Glutamatergic neuron (in vitro differentiated cells): ENCODE measurements around the gene PALLD. TPM values are rescaled to one million over a fixed set of nuclear protein-coding genes. Genes with fewer than 3 reads are reported as not detected.

Source experiments
- DNase-seq: peaks from one replicate; pipeline ENCODE4 v3.0.0; 2022
- H3K27ac Mint-ChIP-seq: one replicate; pipeline ENCODE4 v1.8.0; 2020; ENCODE audit warnings: mild to moderate bottlenecking, mixed read lengths, inconsistent platforms; ENCODE audit not compliant: unreplicated experiment
- H3K27me3 Mint-ChIP-seq: one replicate; pipeline ENCODE4 v1.8.0; 2020; ENCODE audit warnings: mild to moderate bottlenecking, moderate library complexity, mixed read lengths, inconsistent platforms; ENCODE audit not compliant: unreplicated experiment
- H3K36me3 Mint-ChIP-seq: one replicate; pipeline ENCODE4 v1.8.0; 2020; ENCODE audit warnings: mild to moderate bottlenecking, mixed read lengths, inconsistent platforms; ENCODE audit not compliant: unreplicated experiment
- H3K4me1 Mint-ChIP-seq: one replicate; pipeline ENCODE4 v1.8.0; 2020; ENCODE audit warnings: mild to moderate bottlenecking, low read depth, mixed read lengths, inconsistent platforms; ENCODE audit not compliant: unreplicated experiment
- H3K4me3 Mint-ChIP-seq: one replicate; pipeline ENCODE4 v1.8.0; 2020; ENCODE audit warnings: mild to moderate bottlenecking, mixed read lengths, inconsistent platforms; ENCODE audit not compliant: unreplicated experiment
- H3K9me3 Mint-ChIP-seq: one replicate; pipeline ENCODE4 v1.8.0; 2020; ENCODE audit warnings: mild to moderate bottlenecking, moderate library complexity, mixed read lengths, inconsistent platforms; ENCODE audit not compliant: unreplicated experiment
- total RNA-seq: library from RNA; stranded (reverse); fragmentation: NEBNext Ultra II Directional; extraction: Animal tissue kit (Norgen Biotek cat#: 25700); gene quantifications from one replicate; pipeline ENCODE4 v1.2.1, GENCODE V29; 2021; ENCODE audit not compliant: unreplicated experiment
- TF ChIP-seq, protein P1 (sequence below): fragments of 200-600 bp; sonication (generic); IDR thresholded peaks from one replicate; pipeline ENCODE4 v1.5.0; 2021; ENCODE audit not compliant: partially characterized antibody, unreplicated experiment

Gene PALLD
- total RNA-seq, 1 donor from 2014 or later = 37.5 TPM

- H3K27me3 Mint-ChIP-seq = no peaks in the 10 kb centered on the region
Observed at GRCh38 chr4:168776382-168776781, 279.5 kb downstream of the PALLD start.

DNA sequence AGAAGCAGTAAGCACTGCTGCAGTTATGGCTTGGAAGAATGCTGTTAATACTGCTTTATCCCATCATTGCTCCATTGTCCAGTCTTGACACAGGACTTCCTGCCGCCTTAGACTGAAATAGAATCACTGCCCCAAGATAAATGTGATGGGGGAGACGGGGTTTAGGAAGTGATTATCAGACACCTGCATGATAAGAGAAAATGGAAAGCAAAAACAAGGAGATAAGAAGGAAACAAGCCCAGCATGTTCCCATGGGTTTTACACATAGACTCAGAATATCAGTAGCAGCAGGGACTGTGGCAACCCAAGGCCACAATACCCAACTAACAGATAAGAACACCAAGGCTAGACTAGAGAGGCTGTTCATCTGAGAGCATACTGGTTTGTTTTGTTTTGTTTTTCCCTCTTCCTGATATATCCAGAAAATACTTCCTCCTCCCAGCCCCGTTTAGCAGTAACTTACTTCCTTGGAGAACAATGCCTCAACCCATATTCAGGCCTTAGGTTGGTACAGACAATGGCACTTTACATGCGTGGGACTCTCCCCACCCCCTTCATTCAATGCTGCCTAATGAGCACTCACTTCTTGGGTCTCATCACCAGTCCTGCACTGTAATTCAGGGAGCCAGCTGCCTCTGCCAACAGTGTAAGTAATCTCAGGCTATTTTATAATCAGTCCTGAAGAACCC, 280.6 kb downstream of the PALLD start:
- H3K27me3 Mint-ChIP-seq = no peaks in the 10 kb centered on the region
- DNase-seq = no peak
- no peak overlapping the region for H3K4me3 Mint-ChIP-seq
- H3K4me1 Mint-ChIP-seq = no peaks in the 10 kb centered on the region
- H3K27ac Mint-ChIP-seq = no peak overlapping the region
- TF ChIP-seq, protein P1, sequence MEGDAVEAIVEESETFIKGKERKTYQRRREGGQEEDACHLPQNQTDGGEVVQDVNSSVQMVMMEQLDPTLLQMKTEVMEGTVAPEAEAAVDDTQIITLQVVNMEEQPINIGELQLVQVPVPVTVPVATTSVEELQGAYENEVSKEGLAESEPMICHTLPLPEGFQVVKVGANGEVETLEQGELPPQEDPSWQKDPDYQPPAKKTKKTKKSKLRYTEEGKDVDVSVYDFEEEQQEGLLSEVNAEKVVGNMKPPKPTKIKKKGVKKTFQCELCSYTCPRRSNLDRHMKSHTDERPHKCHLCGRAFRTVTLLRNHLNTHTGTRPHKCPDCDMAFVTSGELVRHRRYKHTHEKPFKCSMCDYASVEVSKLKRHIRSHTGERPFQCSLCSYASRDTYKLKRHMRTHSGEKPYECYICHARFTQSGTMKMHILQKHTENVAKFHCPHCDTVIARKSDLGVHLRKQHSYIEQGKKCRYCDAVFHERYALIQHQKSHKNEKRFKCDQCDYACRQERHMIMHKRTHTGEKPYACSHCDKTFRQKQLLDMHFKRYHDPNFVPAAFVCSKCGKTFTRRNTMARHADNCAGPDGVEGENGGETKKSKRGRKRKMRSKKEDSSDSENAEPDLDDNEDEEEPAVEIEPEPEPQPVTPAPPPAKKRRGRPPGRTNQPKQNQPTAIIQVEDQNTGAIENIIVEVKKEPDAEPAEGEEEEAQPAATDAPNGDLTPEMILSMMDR = no peak
- H3K36me3 Mint-ChIP-seq = peaks cover 10% of the 10 kb centered on the region
- H3K9me3 Mint-ChIP-seq = peaks cover 5% of the 10 kb centered on the region

More at GRCh38 chr4:168776382-168776781, 279.5 kb downstream of the PALLD start:
- TF ChIP-seq, protein P1 = no peak
- Mint-ChIP-seq H3K4me1 (no peaks in the 10 kb centered on the region), H3K36me3 (peaks cover 10% of the 10 kb centered on the region), H3K4me3 (no peak overlapping the region), H3K27ac (no peak overlapping the region), H3K9me3 (peaks cover 5% of the 10 kb centered on the region)
- DNase-seq = no peak

DNA sequence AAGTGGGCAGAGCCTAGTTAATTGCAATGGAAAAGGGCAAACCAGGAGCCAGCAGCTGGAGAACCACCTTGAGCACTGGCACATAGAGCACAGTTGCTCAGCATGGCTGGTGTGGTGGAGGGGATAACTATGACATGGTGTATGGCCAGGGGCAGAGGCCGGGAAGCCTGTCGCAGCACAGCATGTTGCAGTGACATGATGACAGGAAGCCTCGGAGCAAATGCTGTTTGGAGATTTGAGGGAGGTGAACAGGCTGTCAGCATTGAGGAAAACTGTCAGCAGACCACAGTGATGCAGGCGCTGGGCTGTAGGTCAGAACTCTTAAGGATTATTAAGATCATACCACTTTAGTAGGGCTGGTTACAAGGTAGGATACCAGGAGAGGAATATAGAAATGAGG, 284.5 kb downstream of the PALLD start:
- TF ChIP-seq, protein P1 = no peak
- Mint-ChIP-seq H3K27ac (no peak overlapping the region), H3K9me3 (no peaks in the 10 kb centered on the region), H3K4me1 (no peaks in the 10 kb centered on the region), H3K27me3 (peaks cover 2% of the 10 kb centered on the region), H3K36me3 (peaks cover 10% of the 10 kb centered on the region), H3K4me3 (no peak overlapping the region)
- no peak for DNase-seq

GRCh38 chr4:168781926-168782325, 285.1 kb downstream of the PALLD start:
- TF ChIP-seq, protein P1 = no peak
- DNase-seq = no peak
- peaks cover 2% of the 10 kb centered on the region for H3K27me3 Mint-ChIP-seq
- no peaks in the 10 kb centered on the region for H3K4me1 Mint-ChIP-seq
- no peaks in the 10 kb centered on the region for H3K9me3 Mint-ChIP-seq
- H3K27ac Mint-ChIP-seq = no peak overlapping the region
- no peak overlapping the region for H3K4me3 Mint-ChIP-seq
- peaks cover 9% of the 10 kb centered on the region for H3K36me3 Mint-ChIP-seq

- DNase-seq = no peak
- TF ChIP-seq, protein P1 = no peak
- Mint-ChIP-seq H3K4me1 (no peaks in the 10 kb centered on the region), H3K27ac (no peak overlapping the region), H3K4me3 (no peak overlapping the region), H3K36me3 (peaks cover 4% of the 10 kb centered on the region), H3K27me3 (peaks cover 2% of the 10 kb centered on the region), H3K9me3 (no peaks in the 10 kb centered on the region)
Observed at GRCh38 chr4:168782439-168782838, 285.6 kb downstream of the PALLD start.
